ENCODE results near the gene NXPE1.

- TF ChIP-seq CTCF (IDR thresholded peaks at IDR 0.05) (no peak), POLR2A (IDR thresholded peaks at IDR 0.05) (no peak)
Observed at GRCh38 chr11:114556135-114556534, 3.5 kb downstream of the NXPE1 start.
